Body of pancreas (tissue), 4 donors: ENCODE data around the gene HYOU1.

Experiments used
- POLR2A ChIP-seq, 3 donors: fragments of 450-650 bp; IDR thresholded peaks; one replicate each; pipeline ENCODE4 v1.6.1; 2016; ENCODE audit warnings: antibody characterized with exemption in 3 of 3, mild to moderate bottlenecking in 2 of 3
- TF ChIP-seq, protein P1 (sequence below), 7 experiments: fragments of 450-650 bp in 4 of 7; fragments of 200-600 bp in 3 of 7; sonication (generic) in 3 of 7; IDR thresholded peaks; one replicate each; pipeline ENCODE4 v1.5.1; 2016 to 2019; ENCODE audit warnings: antibody characterized with exemption in 7 of 7

DNA sequence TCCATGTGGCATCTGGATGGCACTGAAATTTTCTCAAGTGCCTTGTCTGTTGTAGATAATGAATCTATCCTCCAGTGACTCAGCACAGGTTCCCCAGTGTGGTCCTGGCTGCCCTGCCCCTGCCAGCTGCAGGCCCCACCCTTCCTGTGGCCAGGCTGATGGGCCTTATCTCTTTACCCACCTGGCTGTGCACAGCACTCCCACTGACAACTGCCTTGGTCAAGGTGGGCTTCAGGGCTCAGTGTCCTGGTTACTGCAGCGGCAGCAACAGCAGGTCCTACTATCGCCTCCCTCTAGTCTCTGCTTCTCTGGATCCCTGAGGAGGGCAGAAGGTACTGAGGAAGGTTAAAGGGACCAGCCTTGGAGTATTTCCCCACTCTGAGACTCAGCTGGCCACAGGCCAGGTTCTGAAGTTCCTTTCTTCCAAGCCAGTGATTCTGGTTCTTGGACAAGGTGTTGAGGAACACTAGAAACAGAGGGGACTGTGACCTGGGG, 30.8 kb upstream of the HYOU1 start:
- TF ChIP-seq, protein P1, sequence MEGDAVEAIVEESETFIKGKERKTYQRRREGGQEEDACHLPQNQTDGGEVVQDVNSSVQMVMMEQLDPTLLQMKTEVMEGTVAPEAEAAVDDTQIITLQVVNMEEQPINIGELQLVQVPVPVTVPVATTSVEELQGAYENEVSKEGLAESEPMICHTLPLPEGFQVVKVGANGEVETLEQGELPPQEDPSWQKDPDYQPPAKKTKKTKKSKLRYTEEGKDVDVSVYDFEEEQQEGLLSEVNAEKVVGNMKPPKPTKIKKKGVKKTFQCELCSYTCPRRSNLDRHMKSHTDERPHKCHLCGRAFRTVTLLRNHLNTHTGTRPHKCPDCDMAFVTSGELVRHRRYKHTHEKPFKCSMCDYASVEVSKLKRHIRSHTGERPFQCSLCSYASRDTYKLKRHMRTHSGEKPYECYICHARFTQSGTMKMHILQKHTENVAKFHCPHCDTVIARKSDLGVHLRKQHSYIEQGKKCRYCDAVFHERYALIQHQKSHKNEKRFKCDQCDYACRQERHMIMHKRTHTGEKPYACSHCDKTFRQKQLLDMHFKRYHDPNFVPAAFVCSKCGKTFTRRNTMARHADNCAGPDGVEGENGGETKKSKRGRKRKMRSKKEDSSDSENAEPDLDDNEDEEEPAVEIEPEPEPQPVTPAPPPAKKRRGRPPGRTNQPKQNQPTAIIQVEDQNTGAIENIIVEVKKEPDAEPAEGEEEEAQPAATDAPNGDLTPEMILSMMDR (IDR thresholded peaks at IDR 0.05), result no peak
- no peak for TF ChIP-seq POLR2A (IDR thresholded peaks at IDR 0.05)
